ENCODE data around the gene TP53AIP1.

DNA sequence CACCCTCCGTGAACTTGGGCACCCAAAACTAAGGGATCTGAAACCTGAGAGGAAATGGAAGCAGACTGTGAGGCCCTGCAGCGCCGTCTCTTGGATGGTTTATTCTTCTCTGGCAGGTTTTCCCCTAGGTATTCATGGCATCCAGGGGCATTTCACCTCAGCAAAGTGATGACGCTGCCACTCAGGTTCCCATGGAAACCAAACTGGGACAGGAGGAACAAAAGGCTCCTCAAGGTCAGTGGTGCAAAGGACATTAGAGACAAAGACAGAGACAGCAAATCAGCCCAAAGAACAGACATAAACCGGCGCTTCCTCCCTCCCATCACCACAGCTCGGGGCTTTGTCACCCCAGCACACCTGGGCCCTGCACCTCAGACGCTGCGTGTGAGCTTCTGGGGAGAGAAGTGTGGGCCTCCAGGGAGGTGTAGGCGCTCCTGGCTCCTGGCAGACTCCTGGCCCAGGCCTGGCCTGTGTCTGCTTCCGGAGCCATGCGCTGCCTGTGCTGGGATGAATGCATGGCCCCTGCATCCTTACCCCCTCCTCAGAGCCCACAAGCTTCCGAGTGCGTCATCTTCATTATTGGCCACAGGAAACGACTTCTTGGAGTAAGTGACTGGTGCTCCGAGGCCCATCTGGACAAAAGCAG, 5.9 kb downstream of the TP53AIP1 start:
- TF ChIP-seq, protein P1, sequence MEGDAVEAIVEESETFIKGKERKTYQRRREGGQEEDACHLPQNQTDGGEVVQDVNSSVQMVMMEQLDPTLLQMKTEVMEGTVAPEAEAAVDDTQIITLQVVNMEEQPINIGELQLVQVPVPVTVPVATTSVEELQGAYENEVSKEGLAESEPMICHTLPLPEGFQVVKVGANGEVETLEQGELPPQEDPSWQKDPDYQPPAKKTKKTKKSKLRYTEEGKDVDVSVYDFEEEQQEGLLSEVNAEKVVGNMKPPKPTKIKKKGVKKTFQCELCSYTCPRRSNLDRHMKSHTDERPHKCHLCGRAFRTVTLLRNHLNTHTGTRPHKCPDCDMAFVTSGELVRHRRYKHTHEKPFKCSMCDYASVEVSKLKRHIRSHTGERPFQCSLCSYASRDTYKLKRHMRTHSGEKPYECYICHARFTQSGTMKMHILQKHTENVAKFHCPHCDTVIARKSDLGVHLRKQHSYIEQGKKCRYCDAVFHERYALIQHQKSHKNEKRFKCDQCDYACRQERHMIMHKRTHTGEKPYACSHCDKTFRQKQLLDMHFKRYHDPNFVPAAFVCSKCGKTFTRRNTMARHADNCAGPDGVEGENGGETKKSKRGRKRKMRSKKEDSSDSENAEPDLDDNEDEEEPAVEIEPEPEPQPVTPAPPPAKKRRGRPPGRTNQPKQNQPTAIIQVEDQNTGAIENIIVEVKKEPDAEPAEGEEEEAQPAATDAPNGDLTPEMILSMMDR (IDR thresholded peaks at IDR 0.05), result no peak
- TF ChIP-seq CEBPB (IDR thresholded peaks at IDR 0.05) (no peak), JUNB (IDR thresholded peaks at IDR 0.05) (no peak), POLR2A (IDR thresholded peaks at IDR 0.05; ENCODE audit: low read length) (no peak), CBX8 (IDR thresholded peaks at IDR 0.05) (no peak), EP300 (IDR thresholded peaks at IDR 0.05) (no peak), RFX5 (IDR thresholded peaks at IDR 0.05) (no peak), ZSCAN20 (CRISPR knock-in tag; IDR thresholded peaks at IDR 0.05) (no peak), MYC (IDR thresholded peaks at IDR 0.05; ENCODE audit: borderline replicate concordance, low read length) (no peak), KDM1A (IDR thresholded peaks at IDR 0.05; ENCODE audit: low read depth) (no peak), KDM5A (IDR thresholded peaks at IDR 0.05) (no peak), CHD4 (IDR thresholded peaks at IDR 0.05; ENCODE audit: borderline replicate concordance) (no peak)
- TF ChIP-seq, protein P2, sequence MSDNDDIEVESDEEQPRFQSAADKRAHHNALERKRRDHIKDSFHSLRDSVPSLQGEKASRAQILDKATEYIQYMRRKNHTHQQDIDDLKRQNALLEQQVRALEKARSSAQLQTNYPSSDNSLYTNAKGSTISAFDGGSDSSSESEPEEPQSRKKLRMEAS (IDR thresholded peaks at IDR 0.05), result no peak
- TF ChIP-seq, protein P3, sequence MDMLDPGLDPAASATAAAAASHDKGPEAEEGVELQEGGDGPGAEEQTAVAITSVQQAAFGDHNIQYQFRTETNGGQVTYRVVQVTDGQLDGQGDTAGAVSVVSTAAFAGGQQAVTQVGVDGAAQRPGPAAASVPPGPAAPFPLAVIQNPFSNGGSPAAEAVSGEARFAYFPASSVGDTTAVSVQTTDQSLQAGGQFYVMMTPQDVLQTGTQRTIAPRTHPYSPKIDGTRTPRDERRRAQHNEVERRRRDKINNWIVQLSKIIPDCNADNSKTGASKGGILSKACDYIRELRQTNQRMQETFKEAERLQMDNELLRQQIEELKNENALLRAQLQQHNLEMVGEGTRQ (IDR thresholded peaks at IDR 0.05), result no peak

Data from A549 (cell line).